HCT116 (cell line): ENCODE results near the gene S100A12. TPM values are rescaled to one million over a fixed set of nuclear protein-coding genes. Genes with fewer than 3 reads are reported as not detected.

Experiments used
- ATAC-seq: fragments of 200-7000 bp; cut with Tn5 transposase; 2 replicates; pipeline ENCODE4 v1.9.1; 2020; ENCODE audit warnings: mild to moderate bottlenecking, moderate library complexity
- BruUV-seq: library from RNA; stranded (reverse); fragments of 400-500 nt; replicated peaks from 2 replicates; lab custom pipeline; 2021; lab: Mats Ljungman, UMichigan
- CTCF ChIA-PET: fragments of 300-600 bp; sonication (Branson Sonifier 250); formaldehyde crosslinking; loops from one replicate; lab custom pipeline; 2021; ENCODE audit warnings: antibody characterized with exemption; lab: Charles Lee
- POLR2A ChIA-PET: fragments of 300-600, 350-600 bp; sonication (Branson Sonifier 250); formaldehyde crosslinking; loops from one replicate; lab custom pipeline; 2021; ENCODE audit warnings: antibody characterized with exemption; lab: Charles Lee
- RAD21 ChIA-PET, 2 experiments: fragments of 300-600 bp; sonication (Branson Sonifier 250); formaldehyde crosslinking; loops; one replicate each; lab custom pipeline; 2023; ENCODE audit warnings: low total read pairs in 2 of 2; ENCODE audit not compliant: uncharacterized antibody in 2 of 2, unreplicated experiment in 2 of 2, low non-redundant PET in 1 of 2; lab: Charles Lee
- DNase-seq: peaks from one replicate; pipeline ENCODE4 v3.0.0-alpha.2; 2010; ENCODE audit warnings: low read depth, low spot score
- H2AFZ ChIP-seq: fragments of 200-600 bp; shearing (Covaris generic), sonication (generic); 2 replicates; pipeline ENCODE4 v1.6.1; 2017; ENCODE audit warnings: low read depth, mixed run types, mixed read lengths, antibody characterized with exemption, low read length; ENCODE audit not compliant: poor library complexity, severe bottlenecking
- H3K27ac ChIP-seq: 2 replicates; pipeline ENCODE4 v1.5.1; 2012; ENCODE audit warnings: low read depth, low read length
- H3K27me3 ChIP-seq: fragments of 200-600 bp; sonication (generic); 2 replicates; pipeline ENCODE4 v1.6.1; 2016; ENCODE audit warnings: mixed run types, low read length, mixed read lengths; ENCODE audit not compliant: insufficient read depth
- H3K36me3 ChIP-seq, 2 experiments: fragments of 200-500 bp in 1 of 2; fragments of 200-600 bp in 1 of 2; sonication (Bioruptor generic) in 1 of 2; sonication (generic) in 1 of 2; 2 replicates each; pipeline versions ENCODE4 v1.5.1 to v1.6.1; 2014 to 2016; ENCODE audit warnings: low read length in 2 of 2, inconsistent platforms in 1 of 2, mixed read lengths in 1 of 2, mixed run types in 1 of 2; ENCODE audit not compliant: insufficient read depth in 2 of 2, control insufficient read depth in 1 of 2
- H3K4me1 ChIP-seq, 2 experiments: fragments of 200-600 bp in 1 of 2; sonication (generic) in 1 of 2; 2 replicates each; pipeline versions ENCODE4 v1.5.1 to v1.6.1; 2012 to 2017; ENCODE audit warnings: low read length in 2 of 2, inconsistent platforms in 1 of 2, mild to moderate bottlenecking in 1 of 2, mixed read lengths in 1 of 2, mixed run types in 1 of 2, moderate library complexity in 1 of 2; ENCODE audit not compliant: insufficient read depth in 2 of 2, control insufficient read depth in 1 of 2
- H3K4me2 ChIP-seq: fragments of 200-600 bp; sonication (generic); 2 replicates; pipeline ENCODE4 v1.6.1; 2017; ENCODE audit warnings: mixed run types, low read length, mixed read lengths
- H3K4me3 ChIP-seq, 2 experiments: fragments of 200-600 bp in 1 of 2; sonication (generic) in 1 of 2; replicated peaks in 1 of 2; 2 replicates each; pipeline ENCODE4 v1.5.1; 2011 to 2016; ENCODE audit warnings: low read length in 2 of 2, control low read depth in 1 of 2, low read depth in 1 of 2, mild to moderate bottlenecking in 1 of 2, mixed read lengths in 1 of 2, mixed run types in 1 of 2
- H3K79me2 ChIP-seq: fragments of 200-600 bp; sonication (generic); 2 replicates; pipeline ENCODE4 v1.6.1; 2017; ENCODE audit warnings: mild to moderate bottlenecking, mixed run types, low read length, moderate library complexity, mixed read lengths; ENCODE audit not compliant: insufficient read depth
- H3K9ac ChIP-seq: fragments of 200-600 bp; sonication (generic); 2 replicates; pipeline ENCODE4 v1.6.1; 2016; ENCODE audit warnings: low read length, mixed read lengths
- H3K9me2 ChIP-seq: fragments of 200-600 bp; sonication (generic), shearing (Covaris generic); 2 replicates; pipeline ENCODE4 v1.6.1; 2017; ENCODE audit warnings: mixed run types, mild to moderate bottlenecking, moderate library complexity; ENCODE audit not compliant: insufficient read depth
- H3K9me3 ChIP-seq, 2 experiments: fragments of 200-500 bp in 1 of 2; fragments of 200-600 bp in 1 of 2; sonication (Bioruptor generic) in 1 of 2; sonication (generic) in 1 of 2; 2 replicates each; pipeline ENCODE4 v1.6.1; 2014 to 2017; ENCODE audit warnings: low read length in 2 of 2, mixed read lengths in 2 of 2, inconsistent platforms in 1 of 2, low read depth in 1 of 2, mild to moderate bottlenecking in 1 of 2, mixed run types in 1 of 2, moderate library complexity in 1 of 2; ENCODE audit not compliant: control insufficient read depth in 1 of 2, insufficient read depth in 1 of 2
- H4K20me1 ChIP-seq: fragments of 200-600 bp; sonication (generic), shearing (Covaris generic); 2 replicates; pipeline ENCODE4 v1.6.1; 2017; ENCODE audit warnings: mixed run types, mild to moderate bottlenecking, moderate library complexity; ENCODE audit not compliant: insufficient read depth
- ATF3 ChIP-seq: IDR thresholded peaks from 2 replicates; pipeline ENCODE4 v1.6.1; 2012
- CBX3 ChIP-seq: IDR thresholded peaks from 2 replicates; pipeline ENCODE4 v1.6.1; 2012; ENCODE audit warnings: low read depth
- JUND ChIP-seq: IDR thresholded peaks from 2 replicates; pipeline ENCODE4 v1.6.1; 2012
- MAX ChIP-seq: IDR thresholded peaks from 2 replicates; pipeline ENCODE4 v1.6.1; 2012
- POLR2AphosphoS5 ChIP-seq: IDR thresholded peaks from 2 replicates; pipeline ENCODE4 v1.6.1; 2011; ENCODE audit warnings: mild to moderate bottlenecking, low read depth, low read length, moderate library complexity
- SIN3A ChIP-seq: IDR thresholded peaks from 2 replicates; pipeline ENCODE4 v1.6.1; 2012; ENCODE audit warnings: low read depth
- SP1 ChIP-seq: IDR thresholded peaks from 2 replicates; pipeline ENCODE4 v1.6.1; 2012; ENCODE audit warnings: low read depth
- ZFX ChIP-seq: fragments of 450-650 bp; IDR thresholded peaks from 2 replicates; pipeline ENCODE4 v1.6.1; 2017
- intact Hi-C: fragments of 100-400 bp; cut with micrococcal nuclease; formaldehyde crosslinking; loops from 2 replicates; pipeline ENCODE4 v1.10.0; 2022
- total RNA-seq: library from RNA; stranded (reverse); gene quantifications from one replicate; pipeline ENCODE4 v1.2.1, GENCODE V29; 2021; ENCODE audit not compliant: unreplicated experiment

The S100A12 gene
- total RNA-seq, 1 experiment from 2014 or later = not detected

- Histone ChIP-seq H4K20me1 (no peaks in the 10 kb centered on the region; the same call in 1 of the 2 replicates), H3K9ac (no peak overlapping the region), H3K4me2 (no peak overlapping the region), H2AFZ (no peak overlapping the region), H3K4me1 (no peaks in the 10 kb centered on the region), H3K27me3 (no peaks in the 10 kb centered on the region; the same call in 1 of the 2 replicates), H3K27ac (no peak overlapping the region), H3K79me2 (no peaks in the 10 kb centered on the region), H3K4me3 (no peak overlapping the region), H3K9me3 (no peaks in the 10 kb centered on the region), H3K9me2 (no peaks in the 10 kb centered on the region), H3K36me3 (no peaks in the 10 kb centered on the region)
- POLR2A ChIA-PET = no interaction called here
- DNase-seq (no peak), ATAC-seq (no peak)
- no TSS peak for BruUV-seq
- intact Hi-C loops = no loop called here
- RAD21 ChIA-PET = no interaction called here
- CTCF ChIA-PET = no interaction called here
- no peak for TF ChIP-seq MAX
- TF ChIP-seq SIN3A = no peak
- no peak for TF ChIP-seq CBX3
Observed at GRCh38 chr1:153333902-153334301, 41.5 kb downstream of the S100A12 start.

- ChIA-PET RAD21 (no interaction called here), CTCF (no interaction called here), POLR2A (no interaction called here)
- H3K9me3 ChIP-seq = no peaks in the 10 kb centered on the region
- H3K27ac ChIP-seq = no peak overlapping the region
- no peaks in the 10 kb centered on the region for H3K4me1 ChIP-seq
- no peaks in the 10 kb centered on the region for H4K20me1 ChIP-seq
- no peak overlapping the region for H3K9ac ChIP-seq
- TF ChIP-seq JUND (no peak), ZFX (no peak), SP1 (no peak), POLR2AphosphoS5 (no peak), ATF3 (no peak)
- H2AFZ ChIP-seq = no peak overlapping the region
- H3K79me2 ChIP-seq = no peaks in the 10 kb centered on the region
- ATAC-seq = no peak
- BruUV-seq = no TSS peak
- no peak overlapping the region for H3K4me2 ChIP-seq
- intact Hi-C loops = no loop called here
- H3K9me2 ChIP-seq = no peaks in the 10 kb centered on the region
- H3K4me3 ChIP-seq = no peak overlapping the region
- H3K36me3 ChIP-seq = no peaks in the 10 kb centered on the region
- 0 out of 2 replicates have a peak, but pooled peaks cover 1% of the 10 kb centered on the region for H3K27me3 ChIP-seq
- no peak for DNase-seq
Observed at GRCh38 chr1:153324912-153325311, 50.5 kb downstream of the S100A12 start.

Other genes starting within 250 kb of the S100A12 start
- gene SPRR2G, start 224.7 kb downstream of the S100A12 start, total RNA-seq = not detected
- gene LELP1, start 172.2 kb downstream of the S100A12 start, total RNA-seq = not detected
- gene PRR9, start 158.0 kb downstream of the S100A12 start, total RNA-seq = not detected
- not detected for gene LORICRIN, start 115.9 kb downstream of the S100A12 start, total RNA-seq
- not detected for gene PGLYRP3, start 62.7 kb downstream of the S100A12 start, total RNA-seq
- not detected for gene PGLYRP4, start 26.8 kb downstream of the S100A12 start, total RNA-seq
- 0.59 TPM for gene S100A9, start 17.8 kb downstream of the S100A12 start, total RNA-seq
- gene S100A8, start 15.5 kb upstream of the S100A12 start, total RNA-seq = 1.4 TPM
- gene S100A7A, start 40.9 kb upstream of the S100A12 start, total RNA-seq = not detected
- gene S100A7, start 85.0 kb upstream of the S100A12 start, total RNA-seq = not detected
- 1,633 TPM for gene S100A6, start 160.4 kb upstream of the S100A12 start, total RNA-seq
- 6.0 TPM for gene S100A5, start 165.3 kb upstream of the S100A12 start, total RNA-seq
- 384 TPM for gene S100A4, start 170.2 kb upstream of the S100A12 start, total RNA-seq
- gene S100A3, start 173.6 kb upstream of the S100A12 start, total RNA-seq = 4.2 TPM
- gene S100A2, start 190.2 kb upstream of the S100A12 start, total RNA-seq = 24.8 TPM
- 196 TPM for gene S100A16, start 237.5 kb upstream of the S100A12 start, total RNA-seq
- gene S100A14, start 240.7 kb upstream of the S100A12 start, total RNA-seq = 252 TPM